Measurements from ENCODE around the gene GPR32.
"Not testable (repeated sequence)": the region's sequence is repeated elsewhere in the genome, so short reads cannot be mapped to it uniquely, and the experiment has no call there.

The GPR32 gene, protein sequence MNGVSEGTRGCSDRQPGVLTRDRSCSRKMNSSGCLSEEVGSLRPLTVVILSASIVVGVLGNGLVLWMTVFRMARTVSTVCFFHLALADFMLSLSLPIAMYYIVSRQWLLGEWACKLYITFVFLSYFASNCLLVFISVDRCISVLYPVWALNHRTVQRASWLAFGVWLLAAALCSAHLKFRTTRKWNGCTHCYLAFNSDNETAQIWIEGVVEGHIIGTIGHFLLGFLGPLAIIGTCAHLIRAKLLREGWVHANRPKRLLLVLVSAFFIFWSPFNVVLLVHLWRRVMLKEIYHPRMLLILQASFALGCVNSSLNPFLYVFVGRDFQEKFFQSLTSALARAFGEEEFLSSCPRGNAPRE

DNA sequence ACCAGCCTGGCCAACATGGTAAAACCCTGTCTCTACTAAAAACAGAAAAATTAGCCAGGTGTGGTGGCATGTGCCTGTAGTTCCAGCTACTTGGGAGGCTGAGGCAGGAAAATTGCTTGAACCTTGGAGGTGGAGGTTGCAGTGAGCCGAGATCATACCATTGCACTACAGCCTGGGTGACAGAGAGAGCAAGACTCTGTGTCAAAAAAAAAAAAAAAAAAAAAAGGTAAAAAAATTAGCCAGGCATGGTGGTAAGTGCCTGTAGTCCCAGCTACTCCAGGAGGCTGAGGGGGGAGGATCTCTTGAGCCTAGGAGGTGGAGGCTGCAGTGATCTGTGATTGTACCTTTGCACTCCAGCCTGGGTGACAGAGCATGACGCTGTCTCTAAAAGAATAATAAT, at the start of gene GPR32:
Gene GPR32, plus strand, starts transcription at position 301 of the 400 bp plus-strand sequence. CDS start 137 bp downstream, outside the sequence.
- not testable (repeated sequence) for DNase-seq (ENCODE audit: extremely low read depth in 1 of 2, low read depth in 1 of 2)

DNA sequence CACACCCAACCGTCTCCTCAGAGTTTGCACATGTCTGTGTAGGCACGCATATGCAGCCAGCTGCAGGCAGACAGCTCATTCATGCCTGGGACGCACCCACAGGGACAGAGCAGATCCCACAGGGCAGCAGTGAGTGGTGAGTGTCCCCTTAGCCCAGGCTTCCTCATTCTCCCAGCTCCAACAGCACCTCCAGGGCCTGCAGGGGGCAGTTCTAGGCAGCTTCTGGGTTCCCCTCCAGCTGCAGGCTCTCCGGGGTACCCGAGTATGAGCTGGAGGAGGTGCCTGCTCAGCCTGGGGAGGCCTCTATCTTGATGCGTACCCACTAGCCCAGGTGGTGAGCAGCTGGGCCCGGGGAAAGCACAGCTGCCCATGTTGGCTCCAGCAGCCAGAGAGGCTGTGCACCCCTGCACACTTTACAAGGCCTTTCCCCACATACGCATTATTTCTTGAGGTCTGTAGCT, 49.3 kb upstream of the GPR32 start:
- no peak for DNase-seq (ENCODE audit: extremely low read depth in 1 of 2, low read depth in 1 of 2)

DNA sequence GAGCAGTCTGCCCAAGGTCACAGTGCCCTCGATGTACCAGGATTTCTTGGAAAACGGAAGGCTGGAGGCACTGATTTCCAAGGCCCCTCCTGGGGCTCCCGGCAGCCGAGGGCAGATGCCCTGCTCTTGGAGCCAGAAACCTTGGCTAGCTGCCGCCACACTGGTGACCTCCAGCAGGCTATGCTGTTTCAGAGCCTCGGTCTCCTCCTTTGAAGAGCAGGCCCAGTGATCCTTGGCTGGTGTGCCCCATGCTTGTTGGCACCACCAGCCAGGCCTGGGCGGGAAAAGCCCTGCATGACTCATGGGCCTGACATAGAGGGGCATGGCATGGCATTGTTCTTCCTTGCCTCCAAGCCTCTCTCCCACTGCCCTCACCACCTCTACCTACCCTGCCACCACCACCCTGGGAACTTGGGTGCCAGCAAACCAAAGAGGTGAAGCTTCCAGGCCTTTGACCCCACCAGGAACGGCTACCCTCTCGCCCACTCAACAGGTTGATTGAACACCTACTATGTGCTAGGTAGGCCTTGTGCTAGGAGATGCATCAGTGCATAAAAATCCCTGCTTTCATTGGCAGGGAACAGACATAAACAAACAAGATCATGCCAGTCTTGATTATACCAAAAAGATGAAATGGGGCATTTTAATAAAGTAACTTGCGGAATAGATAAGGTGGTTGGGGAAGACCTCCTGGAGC, 48.7 kb upstream of the GPR32 start:
- no peak for DNase-seq (ENCODE audit: extremely low read depth in 1 of 2, low read depth in 1 of 2)

DNA sequence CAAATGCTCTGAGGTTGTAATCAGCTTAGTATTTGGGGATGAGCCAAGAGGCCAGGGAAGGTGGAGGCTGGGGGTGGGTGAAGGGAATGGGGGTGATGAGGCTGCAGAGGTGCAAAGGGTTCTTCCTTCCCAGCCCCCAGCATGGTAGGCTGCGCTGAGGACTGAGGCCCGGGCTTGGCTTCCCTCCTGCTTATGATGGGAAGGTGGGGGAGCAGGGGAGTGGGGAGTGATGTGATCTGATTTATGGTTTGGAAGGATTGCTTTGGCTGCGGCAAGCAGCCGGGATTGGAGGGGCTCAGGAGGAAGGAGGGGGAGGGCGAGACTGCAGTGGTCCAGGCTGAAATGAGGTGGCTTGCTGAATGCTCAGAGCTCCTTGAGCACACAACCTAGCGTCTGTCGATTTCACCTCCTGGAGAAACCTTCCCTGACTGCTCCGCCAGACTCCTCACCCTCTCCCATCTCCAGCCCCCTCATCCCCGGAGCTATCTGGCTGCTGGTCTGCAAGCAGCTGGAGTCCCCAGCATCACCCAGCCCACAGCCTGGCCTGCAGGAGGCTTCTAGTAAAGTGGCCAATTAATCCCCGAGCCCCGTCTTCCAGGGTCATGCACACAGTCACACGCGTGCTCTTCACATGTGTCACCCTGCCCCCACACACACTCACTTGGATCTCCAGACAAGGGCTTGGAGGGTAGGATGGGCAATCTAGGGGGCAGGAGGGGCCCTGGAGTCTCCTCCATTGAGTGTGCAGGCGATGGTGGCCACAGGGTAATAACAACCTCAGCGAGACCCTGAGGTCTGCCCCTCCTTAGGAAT, 47.9 kb upstream of the GPR32 start:
- no peak for DNase-seq (ENCODE audit: extremely low read depth in 1 of 2, low read depth in 1 of 2)

DNA sequence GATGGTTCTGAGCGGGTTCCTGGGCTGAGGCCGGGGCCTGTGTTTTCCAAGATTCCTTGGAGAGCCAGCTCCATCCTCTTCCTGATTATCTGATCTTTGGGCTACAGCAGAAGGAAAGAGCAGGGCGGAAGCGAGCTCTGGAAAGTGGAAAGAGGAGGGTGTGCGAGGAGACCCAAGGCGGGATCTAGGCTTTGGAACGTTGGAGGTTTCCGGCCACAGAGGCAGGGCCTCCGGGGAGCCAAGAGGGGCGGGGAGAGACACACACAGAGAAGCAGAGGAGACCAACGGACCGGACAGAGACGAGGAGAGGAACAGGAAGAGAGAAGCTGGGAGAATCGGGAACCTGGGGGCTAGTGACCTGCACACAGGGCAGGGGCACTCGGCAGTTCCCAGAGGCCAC, 47.2 kb upstream of the GPR32 start, which contains the start of gene CLEC11A:
Gene CLEC11A, plus strand, starts transcription at position 296 of the 400 bp plus-strand sequence. CDS start 162 bp downstream, outside the sequence.
- no peak for DNase-seq (ENCODE audit: extremely low read depth in 1 of 2, low read depth in 1 of 2)

DNA sequence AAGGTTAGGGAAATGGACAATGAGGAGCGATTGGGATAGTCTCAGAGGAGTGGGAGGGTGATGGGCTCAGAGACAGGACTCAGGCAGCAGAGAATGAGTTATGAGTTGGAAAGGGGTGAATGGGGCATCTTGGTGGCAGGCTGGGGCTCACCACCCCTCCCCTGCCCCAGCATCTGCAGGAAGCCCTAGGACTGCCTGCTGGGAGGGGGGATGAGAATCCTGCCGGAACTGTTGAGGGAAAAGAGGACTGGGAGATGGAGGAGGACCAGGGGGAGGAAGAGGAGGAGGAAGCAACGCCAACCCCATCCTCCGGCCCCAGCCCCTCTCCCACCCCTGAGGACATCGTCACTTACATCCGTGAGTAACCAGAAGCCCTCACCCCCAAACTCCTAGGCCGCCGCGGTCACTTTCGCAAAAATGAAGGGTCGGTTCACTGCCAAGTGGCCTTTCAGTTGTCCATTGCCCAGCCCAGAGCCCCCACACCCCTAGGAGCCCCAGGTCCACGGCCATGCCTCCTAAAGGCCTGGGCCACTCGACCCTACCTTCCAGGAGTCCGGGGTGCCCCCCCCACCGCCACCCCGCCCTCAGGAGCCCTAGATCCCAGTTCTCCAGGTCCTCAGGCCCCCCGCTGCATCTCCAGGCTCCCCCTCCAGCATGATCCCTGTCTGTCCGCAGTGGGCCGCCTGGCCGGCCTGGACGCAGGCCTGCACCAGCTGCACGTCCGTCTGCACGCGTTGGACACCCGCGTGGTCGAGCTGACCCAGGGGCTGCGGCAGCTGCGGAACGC, 46.3 kb upstream of the GPR32 start:
- no peak for DNase-seq (ENCODE audit: extremely low read depth in 1 of 2, low read depth in 1 of 2)

DNA sequence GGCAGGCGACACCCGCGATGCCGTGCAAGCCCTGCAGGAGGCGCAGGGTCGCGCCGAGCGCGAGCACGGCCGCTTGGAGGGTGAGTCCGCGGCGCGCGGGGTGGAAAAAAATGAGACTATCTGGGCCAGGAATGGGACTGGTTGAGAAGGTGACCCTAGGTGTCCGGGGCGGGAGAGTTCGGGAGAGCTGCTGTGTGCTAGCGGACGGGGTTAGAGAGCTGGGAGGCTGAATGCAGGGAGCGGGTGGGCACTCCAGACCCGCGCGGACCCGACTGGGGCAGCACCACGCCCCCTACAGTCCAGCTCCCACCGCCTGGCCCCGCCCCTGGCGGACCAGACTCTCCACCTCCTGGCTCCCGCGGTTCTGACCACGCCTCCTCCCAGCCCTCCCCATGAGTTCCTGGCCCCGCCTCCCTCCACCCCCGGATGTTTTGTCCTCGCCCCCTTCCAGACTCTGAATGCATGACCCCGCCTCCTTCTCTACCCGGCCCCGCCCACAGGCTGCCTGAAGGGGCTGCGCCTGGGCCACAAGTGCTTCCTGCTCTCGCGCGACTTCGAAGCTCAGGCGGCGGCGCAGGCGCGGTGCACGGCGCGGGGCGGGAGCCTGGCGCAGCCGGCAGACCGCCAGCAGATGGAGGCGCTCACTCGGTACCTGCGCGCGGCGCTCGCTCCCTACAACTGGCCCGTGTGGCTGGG, 45.6 kb upstream of the GPR32 start:
- DNase-seq (ENCODE audit: extremely low read depth in 1 of 2, low read depth in 1 of 2): peak; percentile 86 to 96

DNA sequence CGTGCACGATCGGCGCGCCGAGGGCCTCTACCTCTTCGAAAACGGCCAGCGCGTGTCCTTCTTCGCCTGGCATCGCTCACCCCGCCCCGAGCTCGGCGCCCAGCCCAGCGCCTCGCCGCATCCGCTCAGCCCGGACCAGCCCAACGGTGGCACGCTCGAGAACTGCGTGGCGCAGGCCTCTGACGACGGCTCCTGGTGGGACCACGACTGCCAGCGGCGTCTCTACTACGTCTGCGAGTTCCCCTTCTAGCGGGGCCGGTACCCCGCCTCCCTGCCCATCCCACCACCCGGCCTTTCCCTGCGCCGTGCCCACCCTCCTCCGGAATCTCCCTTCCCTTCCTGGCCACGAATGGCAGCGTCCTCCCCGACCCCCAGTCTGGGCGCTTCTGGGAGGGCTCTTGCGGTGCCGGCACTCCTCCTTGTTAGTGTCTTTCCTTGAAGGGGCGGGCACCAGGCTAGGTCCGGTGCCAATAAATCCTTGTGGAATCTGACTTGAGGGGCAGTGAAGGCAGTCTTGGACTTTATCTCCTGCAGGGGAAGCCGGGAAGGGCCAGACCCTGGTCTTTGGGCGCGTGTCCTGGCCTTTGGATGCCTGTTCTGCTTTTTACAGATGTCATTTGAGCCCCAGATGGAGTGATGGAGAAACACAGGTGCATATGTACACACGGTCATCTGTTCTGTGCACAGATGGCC, 44.9 kb upstream of the GPR32 start:
- peak in 1 of 2 donors; percentile 13 for DNase-seq (ENCODE audit: extremely low read depth in 1 of 2, low read depth in 1 of 2)

DNA sequence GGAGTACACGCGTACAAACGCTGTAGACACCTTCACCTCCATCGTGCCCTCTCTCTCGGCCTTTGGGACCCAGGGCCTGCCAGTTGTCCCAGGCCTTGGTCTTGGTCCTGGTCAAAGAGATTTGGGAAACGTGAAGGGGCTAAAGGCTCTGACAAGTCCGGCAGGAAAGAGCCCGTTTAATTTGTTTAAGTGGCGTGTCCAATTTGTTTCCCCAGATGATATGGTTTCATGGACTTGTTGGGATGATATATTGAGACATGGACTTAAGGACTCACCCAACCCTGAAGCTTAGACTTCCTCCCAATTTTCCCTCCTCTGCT, 44.4 kb upstream of the GPR32 start:
- no peak for DNase-seq (ENCODE audit: extremely low read depth in 1 of 2, low read depth in 1 of 2)

DNA sequence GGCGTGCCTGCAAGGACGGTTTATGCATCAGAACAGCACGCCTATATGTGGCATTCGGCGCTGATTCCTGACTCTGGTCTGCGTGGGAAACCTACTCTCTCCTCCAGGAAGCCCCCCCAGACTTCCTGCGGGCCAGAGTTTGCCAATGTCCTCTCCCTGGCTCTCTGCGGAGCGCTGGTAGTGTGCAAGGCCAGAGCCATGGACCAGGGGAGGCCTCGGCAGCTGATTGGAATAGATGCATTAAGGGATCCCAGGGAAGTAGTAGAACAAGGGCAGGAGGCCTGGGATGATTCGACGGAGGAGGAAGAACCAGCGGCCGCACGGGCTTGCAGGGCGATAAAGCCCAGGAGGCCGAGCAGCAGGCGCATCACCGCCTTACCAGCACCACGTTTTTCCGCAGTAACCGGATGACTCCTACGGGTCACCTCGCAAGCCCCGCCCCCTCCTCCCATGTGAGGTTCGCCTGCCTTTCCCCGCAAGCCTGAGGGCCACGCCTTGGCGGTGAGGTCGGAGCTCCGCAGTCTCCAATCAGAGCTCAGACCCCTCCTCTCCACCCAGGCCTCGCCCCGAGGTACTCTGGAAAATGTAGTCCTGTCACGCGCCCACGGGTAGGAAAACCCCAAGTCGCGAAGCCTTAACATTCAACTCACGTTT, 42.1 kb upstream of the GPR32 start:
- DNase-seq (ENCODE audit: extremely low read depth in 1 of 2, low read depth in 1 of 2): peak; percentile 53 to 70

DNA sequence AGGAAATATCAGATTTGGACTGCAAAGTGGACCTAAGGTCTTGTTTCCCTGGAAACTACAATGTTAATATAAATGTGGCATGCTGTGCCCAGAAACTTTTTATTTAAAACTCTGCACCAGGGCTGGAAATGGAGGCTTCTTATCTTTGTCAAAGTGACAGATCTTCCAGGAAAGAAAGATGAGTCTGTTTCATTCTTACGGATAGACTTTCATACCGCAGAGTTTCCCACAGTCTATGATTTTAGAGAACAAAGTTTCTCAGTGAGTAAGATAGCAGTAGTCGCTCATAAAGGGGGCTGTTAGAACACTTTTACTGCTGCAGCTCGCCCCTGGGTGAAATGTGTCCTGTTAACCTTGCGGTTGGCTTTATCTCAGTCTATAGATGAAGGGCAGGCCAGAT, 40.4 kb upstream of the GPR32 start:
- DNase-seq (ENCODE audit: extremely low read depth in 1 of 2, low read depth in 1 of 2): no peak

DNA sequence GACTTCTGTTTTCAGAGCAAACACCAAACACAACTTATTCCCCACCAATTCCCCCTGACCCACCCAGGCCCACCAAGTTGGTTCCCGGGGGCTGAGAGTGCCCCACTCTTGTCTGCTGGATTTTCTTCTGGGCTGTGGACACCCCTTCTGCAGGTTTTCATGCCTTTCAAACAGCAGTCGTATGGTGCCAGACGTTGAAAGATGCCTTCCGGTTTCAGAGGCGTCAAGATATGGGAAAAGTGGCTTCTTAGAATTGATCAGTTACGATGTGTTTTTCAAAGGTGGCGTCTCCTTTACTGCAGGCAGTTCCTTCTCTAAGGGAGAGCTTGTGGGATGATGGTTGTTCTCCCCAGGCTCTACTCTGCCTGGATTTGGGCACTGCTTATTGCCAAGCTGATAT, 34.4 kb upstream of the GPR32 start:
- no peak for DNase-seq (ENCODE audit: extremely low read depth in 1 of 2, low read depth in 1 of 2)

DNA sequence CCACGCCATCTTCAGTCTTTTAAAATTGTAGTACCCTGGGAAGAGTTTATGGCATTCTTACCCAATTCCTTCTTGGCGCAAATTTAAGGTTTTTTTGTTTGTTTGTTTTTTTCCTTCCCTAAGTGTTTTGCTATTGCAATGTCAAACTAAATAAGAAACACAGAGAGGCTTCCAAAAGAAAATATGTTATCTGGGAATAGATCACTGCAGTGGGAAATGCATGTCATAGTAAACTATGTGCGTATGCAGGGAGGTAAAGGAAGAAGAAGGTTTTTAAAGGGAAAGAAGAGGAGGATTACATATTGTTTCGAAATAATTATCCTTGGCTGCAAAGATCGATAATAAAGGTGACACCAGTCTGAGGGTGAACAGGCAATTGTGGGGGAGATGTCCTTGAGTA, 33.9 kb upstream of the GPR32 start:
- DNase-seq (ENCODE audit: extremely low read depth in 1 of 2, low read depth in 1 of 2): no peak

DNA sequence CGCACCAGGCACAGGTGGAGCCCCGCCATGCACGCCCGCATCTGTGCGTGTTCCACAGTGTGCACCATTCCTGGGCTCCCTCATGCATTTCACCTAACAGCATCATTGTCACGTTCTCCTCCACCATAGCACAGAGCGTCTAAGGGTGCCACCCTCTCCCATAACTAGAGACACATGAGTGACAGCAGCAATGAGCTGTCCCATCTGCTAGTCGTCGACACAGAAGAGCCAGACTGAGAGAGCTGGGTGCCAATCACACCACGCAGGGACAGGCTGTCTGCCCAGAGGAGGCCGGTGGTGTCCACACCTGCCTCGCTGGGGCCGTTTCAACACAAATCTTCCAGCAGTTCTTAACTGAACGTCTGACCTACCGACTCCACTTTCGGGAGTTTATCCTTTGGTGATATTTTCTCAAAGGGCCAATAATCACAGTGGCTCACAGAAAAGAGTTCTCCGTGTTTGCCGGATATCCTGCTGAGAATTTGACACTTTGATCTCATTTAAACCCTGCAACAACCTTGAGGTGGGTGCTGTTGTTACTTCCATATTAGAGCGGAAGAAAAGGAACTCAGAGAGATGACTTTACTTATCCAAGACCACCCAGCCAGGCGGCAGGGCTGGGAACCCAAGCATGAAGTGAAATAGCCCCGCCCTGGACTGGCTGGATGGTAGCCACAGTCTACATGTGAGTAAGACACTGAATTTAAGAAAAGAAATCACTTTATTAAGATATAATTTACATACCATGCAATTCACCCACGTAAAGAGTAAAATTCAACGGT, 30.9 kb upstream of the GPR32 start:
- no peak for DNase-seq (ENCODE audit: extremely low read depth in 1 of 2, low read depth in 1 of 2)

DNA sequence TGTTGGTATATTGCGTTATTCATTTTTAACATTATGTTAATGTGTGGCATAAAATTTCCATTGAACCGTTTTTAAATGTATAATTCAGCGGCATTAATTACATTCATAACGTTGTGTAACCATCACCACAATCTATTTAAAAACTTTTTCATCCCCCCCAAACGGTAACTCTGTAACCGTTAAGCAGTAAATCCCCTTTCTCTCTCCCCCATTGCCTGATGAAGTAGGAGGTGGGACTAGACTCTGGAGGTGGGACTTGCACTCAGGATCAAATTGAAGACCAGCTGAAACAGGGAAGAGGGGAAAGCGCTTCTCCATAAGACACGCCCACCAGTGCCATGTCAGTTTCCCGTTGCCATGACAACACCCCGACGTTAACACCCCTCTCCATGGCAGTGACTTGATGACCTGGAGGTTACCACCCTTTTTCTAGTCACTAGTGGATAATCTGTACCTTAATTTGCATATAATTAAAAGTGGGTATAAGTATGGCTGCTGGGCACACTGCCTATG, 30.3 kb upstream of the GPR32 start:
- no peak for DNase-seq (ENCODE audit: extremely low read depth in 1 of 2, low read depth in 1 of 2)

DNA sequence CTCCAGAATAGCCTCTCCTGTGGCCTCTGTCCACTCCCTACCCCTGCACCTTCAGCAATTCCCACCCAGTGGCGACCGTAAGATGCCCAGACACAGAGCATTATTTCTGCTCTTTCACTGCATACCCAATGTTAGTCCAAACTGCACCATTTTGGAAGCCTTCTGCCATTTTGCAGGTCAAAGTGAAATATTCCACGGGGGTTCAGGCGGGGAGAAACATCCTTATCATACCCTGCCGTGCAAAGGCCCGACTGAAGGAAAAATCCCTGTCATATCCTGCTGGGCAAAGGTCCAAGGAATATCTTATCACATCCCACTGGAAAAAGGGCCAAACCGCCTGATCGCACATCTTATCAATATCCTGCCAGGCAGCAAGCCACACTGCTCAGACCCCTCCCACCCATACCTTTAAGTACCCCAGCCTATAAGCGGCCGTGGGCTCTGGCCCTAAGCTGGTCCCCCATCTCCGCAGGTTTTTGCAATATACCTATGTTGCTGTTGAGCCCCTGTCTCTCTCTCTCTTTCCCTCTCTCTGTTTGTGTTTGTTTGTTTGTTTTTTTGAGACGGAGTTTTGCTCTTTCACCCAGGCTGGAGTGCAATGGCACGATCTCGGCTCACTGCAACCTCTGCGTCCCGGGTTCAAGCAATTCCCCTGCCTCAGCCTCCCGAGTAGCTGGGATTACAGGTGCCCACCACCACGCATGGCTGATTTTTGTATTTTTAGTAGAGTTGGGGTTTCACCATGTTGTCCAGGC, 28.9 kb upstream of the GPR32 start:
- no peak for DNase-seq (ENCODE audit: extremely low read depth in 1 of 2, low read depth in 1 of 2)

DNA sequence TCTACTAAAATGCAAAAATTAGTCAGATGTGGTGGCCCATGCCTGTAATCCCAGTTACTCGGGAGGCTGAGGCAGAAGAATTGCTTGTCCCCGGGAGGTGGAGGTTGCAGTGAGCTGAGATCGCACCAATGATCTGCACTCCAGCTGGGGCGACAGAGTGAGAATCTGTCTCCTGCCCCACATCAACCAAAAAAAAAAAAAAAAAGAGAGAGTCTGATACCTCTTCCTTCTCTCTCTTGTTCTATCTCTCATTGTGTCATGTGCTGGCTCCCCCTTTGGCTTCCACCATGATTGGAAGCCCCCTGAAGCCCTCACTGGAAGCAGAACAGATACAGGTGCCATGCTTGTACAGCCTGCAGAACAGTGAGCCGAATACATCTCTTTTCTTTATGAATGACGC, 26.7 kb upstream of the GPR32 start:
- no peak for DNase-seq (ENCODE audit: extremely low read depth in 1 of 2, low read depth in 1 of 2)
